ENCODE data around the gene CHADL. TPM values are rescaled to one million over a fixed set of nuclear protein-coding genes. Genes with fewer than 3 reads are reported as not detected.

CHADL gene, protein sequence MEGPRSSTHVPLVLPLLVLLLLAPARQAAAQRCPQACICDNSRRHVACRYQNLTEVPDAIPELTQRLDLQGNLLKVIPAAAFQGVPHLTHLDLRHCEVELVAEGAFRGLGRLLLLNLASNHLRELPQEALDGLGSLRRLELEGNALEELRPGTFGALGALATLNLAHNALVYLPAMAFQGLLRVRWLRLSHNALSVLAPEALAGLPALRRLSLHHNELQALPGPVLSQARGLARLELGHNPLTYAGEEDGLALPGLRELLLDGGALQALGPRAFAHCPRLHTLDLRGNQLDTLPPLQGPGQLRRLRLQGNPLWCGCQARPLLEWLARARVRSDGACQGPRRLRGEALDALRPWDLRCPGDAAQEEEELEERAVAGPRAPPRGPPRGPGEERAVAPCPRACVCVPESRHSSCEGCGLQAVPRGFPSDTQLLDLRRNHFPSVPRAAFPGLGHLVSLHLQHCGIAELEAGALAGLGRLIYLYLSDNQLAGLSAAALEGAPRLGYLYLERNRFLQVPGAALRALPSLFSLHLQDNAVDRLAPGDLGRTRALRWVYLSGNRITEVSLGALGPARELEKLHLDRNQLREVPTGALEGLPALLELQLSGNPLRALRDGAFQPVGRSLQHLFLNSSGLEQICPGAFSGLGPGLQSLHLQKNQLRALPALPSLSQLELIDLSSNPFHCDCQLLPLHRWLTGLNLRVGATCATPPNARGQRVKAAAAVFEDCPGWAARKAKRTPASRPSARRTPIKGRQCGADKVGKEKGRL
- total RNA-seq (2014; rRNA removed; shearing (Covaris generic)) = 0.13 and 0.56 TPM in 2 replicates
- 0.54 and 1.1 TPM in 2 replicates for polyA plus RNA-seq (2015; cell fraction: cytosol; rRNA removed)
- 0.27 and 1.1 TPM in 2 replicates for polyA plus RNA-seq (2015; cell fraction: nucleus; rRNA removed)

DNA sequence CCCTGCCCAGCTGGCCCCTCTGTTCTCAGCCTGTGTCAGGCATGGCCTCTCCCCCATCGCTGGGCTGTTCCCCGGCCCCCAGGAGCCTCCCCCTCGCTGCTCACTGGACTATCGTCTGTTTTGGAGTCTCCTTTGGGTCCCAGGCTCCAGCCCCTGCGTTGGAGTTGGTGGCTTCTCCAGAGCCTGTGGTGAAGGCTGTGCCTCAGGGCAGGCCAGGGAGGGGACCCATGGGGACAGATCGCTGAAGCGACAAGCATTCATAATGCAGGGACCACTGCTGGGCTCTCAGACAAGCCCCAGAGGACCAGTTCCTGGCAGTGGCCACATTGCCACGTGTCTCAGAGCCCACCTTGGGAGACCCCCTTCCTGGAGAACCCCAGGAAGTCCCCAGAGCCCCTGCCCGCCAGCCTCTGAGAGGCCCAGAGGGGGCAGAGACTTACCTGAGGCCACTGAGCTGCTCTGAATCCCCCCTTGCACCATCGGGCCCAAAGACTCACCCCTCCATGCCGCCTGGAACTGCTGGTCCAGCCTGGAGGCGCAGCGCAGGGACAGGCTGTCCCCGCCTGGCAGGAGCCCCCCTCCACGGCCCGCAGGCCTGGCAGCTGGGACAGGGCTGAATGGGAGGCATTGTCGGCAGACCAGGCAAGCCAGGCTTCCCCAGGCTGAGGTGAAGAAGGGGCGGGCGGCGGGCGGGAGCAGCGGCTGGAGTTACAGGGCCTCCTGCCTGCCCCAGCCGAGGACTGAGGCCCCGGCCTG is at the start of gene CHADL:
Gene CHADL, minus strand, starts transcription at position 555 of the 756 bp plus-strand sequence. Its CDS starts 50 bp downstream, at position 505.
- in situ Hi-C loops (cut with HindIII; ENCODE audit: low pct_unique_long_range_greater_than_20kb, low sequenced_read_pairs) = no loop called here
- DNase-seq (ENCODE audit: low read depth, low spot score) = peak; percentile 77

DNA sequence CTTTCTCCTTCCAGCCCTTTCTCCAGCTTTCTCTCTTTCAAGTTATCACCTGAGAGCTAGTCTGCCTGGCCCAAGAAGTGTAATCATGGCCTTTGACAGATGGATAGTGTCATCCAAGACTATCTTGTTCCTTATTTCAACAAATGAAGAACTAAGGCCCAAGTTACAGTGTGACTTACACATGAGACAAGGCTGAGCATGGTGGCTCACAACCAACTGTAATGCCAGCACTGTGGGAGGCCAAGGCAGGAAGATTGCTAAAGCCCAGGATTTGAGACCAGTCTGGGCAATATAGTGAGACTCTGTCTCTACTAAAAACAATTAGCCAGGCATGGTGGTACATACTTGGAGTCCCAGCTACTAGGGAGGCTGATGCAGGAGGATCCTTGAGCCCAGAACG is 48.9 kb upstream of the CHADL start:
- in situ Hi-C loops (cut with HindIII; ENCODE audit: low pct_unique_long_range_greater_than_20kb, low sequenced_read_pairs) = no loop called here
- no peak for DNase-seq (ENCODE audit: low read depth, low spot score)

DNA sequence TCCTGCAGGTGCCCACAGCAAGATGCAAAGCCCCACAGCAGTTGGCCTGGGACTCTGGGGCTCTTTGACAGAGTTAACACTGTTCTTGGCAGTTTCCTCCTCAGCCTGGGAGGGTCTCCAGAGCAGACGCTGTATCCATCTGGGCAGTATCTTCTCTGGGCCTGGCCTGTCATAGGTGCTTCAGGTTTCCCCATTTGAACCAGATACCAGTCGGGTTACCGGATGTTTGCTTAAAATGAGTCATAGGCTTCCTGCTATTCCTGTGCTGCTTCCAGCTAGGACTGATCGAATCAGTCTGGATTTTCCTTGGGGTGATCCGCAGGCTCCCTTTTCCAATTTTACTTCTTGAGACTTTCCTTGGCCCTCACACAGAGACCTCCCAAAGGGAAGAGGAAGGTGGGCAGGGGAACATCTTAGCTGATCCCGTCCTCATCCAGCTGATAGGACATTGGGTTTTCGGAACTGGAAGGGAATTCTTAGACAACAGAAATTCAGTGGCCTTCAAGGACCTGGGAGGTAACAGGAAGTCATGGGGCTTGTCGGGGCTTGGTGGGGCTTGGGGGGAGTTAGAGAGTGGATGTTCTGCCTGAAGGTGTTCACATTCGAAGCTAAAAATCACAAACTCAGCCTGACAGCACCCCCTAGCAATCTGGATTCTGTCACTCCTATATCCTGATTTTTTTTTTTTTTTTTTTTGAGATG is 47.7 kb upstream of the CHADL start:
- DNase-seq (ENCODE audit: low read depth, low spot score) = no peak
- in situ Hi-C loops (cut with HindIII; ENCODE audit: low pct_unique_long_range_greater_than_20kb, low sequenced_read_pairs) = no loop called here

DNA sequence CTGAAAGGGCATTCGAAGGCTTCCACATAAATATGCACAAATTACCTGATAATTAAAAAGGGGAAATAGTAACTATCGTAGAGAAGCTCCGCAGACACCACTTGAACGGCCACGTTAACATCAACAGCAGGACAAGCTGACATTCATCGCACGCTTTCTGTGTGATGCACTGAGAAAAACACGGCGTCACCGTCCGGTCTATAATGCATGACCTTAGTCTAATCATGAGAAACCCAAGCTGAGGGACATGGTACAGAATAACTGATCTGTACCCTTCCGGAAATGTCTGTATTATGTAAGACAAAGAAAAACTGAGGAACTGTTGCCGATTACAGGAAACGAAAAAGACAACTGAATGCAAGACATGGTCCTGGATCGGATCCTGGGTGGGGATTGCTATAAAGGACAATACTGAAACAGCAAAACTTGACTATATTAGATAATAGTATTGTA is 45.9 kb upstream of the CHADL start:
- peak; percentile 61 for DNase-seq (ENCODE audit: low read depth, low spot score)
- in situ Hi-C loops (cut with HindIII; ENCODE audit: low pct_unique_long_range_greater_than_20kb, low sequenced_read_pairs) = no loop called here

DNA sequence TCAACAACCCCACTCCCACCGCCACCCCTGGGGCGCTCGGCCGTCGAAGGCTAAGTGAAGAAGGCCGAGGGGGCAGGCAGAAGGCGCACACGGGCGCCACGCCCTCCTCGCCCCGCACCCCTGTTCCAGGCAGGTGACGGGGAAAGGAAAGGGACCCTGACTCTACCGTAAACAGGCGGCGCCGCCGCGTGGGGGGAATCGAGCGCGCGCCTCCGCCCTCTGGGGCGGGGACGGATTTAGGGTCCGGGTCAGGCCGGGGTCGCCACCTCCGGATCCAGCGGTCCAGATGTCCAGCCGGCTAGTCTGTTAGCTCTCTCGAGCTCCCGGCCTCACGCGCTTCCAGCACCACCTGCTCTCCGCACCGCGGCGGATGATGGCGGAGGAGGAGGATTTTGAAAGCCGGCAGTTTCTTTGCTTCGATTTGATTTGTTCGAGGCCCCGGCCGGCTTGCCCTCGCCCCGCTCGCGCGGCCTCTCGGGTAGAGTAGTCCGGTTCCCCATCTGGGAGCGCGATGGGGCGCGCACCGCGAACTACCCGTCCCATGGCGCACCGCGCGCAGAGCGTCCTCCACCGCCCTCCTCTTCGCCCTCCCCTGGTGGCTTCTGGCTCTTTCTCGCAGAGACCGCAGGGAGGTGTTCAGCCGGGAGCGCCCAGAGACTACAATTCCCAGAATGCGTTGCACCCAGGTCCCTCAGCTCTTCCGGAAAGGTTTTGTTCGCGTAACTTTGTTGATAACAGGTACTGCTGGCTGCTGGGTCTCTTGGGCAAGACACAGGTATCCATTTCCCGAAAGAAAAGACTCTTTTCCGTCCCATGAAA is 45.3 kb upstream of the CHADL start, which contains the start of gene RANGAP1:
Gene RANGAP1, minus strand, starts transcription at position 368 of the 819 bp plus-strand sequence. CDS start 5,143 bp downstream, outside the sequence.
- in situ Hi-C loops (cut with HindIII; ENCODE audit: low pct_unique_long_range_greater_than_20kb, low sequenced_read_pairs) = no loop called here
- peak; percentile 99 for DNase-seq (ENCODE audit: low read depth, low spot score)

- DNase-seq (ENCODE audit: low read depth, low spot score) = peak; percentile 49
- in situ Hi-C loops (cut with HindIII; ENCODE audit: low pct_unique_long_range_greater_than_20kb, low sequenced_read_pairs) = no loop called here
These were observed 44.7 kb upstream of the CHADL start for GRCh38 chr22:41285441-41285819.

GRCh38 chr22:41284465-41284864 is 43.7 kb upstream of the CHADL start:
- no peak for DNase-seq (ENCODE audit: low read depth, low spot score)
- in situ Hi-C loops (cut with HindIII; ENCODE audit: low pct_unique_long_range_greater_than_20kb, low sequenced_read_pairs) = no loop called here

DNA sequence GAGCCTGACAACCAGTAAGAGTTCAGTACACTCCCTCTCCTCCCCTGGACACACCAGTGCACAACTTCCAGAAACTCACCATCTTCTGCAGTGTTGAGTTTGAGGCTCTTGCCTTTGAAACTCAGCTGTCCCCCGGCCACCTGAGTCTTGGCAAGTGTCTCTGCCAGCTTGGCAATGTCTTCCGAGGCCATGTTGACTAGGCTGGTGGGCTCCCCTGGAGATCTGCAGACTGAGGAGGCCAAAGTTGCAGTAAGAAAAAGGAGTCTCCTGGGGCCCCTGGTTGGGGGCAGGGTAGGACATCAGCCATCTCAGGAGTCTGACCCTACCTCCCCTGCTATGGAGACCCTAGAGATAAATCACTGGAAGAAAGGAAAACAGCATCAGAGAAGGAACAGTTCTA is 40.1 kb upstream of the CHADL start:
- in situ Hi-C loops (cut with HindIII; ENCODE audit: low pct_unique_long_range_greater_than_20kb, low sequenced_read_pairs) = no loop called here
- DNase-seq (ENCODE audit: low read depth, low spot score) = no peak

GRCh38 chr22:41280065-41280464 is 39.3 kb upstream of the CHADL start:
- in situ Hi-C loops (cut with HindIII; ENCODE audit: low pct_unique_long_range_greater_than_20kb, low sequenced_read_pairs) = no loop called here

DNA sequence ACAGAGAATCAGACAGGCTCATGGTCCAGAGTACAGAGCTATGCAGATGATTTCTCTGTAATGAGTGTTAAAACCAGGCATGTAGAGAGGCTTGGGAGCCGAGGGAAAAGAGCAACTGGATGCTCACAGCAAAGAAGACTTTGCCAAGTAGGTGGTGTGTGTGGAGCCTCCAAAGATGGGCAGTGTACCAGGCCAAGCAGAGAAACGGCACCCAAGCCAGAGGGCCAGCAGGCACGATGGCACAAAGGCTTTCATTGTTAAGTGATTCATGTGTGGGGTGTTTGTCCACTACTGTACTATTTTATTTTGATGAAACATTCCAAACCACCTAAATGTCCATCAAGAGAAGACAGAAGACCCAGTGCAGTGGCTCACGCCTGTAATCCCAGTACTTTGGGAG is 34.1 kb upstream of the CHADL start:
- peak; percentile 55 for DNase-seq (ENCODE audit: low read depth, low spot score)
- in situ Hi-C loops (cut with HindIII; ENCODE audit: low pct_unique_long_range_greater_than_20kb, low sequenced_read_pairs) = no loop called here

More at GRCh38 chr22:41280065-41280464, 39.3 kb upstream of the CHADL start:
- no peak for DNase-seq (ENCODE audit: low read depth, low spot score)

GRCh38 chr22:41273128-41273527 is 32.4 kb upstream of the CHADL start:
- in situ Hi-C loops (cut with HindIII; ENCODE audit: low pct_unique_long_range_greater_than_20kb, low sequenced_read_pairs) = no loop called here
- DNase-seq (ENCODE audit: low read depth, low spot score) = no peak

GRCh38 chr22:41271787-41272186 is 31.1 kb upstream of the CHADL start:
- in situ Hi-C loops (cut with HindIII; ENCODE audit: low pct_unique_long_range_greater_than_20kb, low sequenced_read_pairs) = no loop called here
- no peak for DNase-seq (ENCODE audit: low read depth, low spot score)

DNA sequence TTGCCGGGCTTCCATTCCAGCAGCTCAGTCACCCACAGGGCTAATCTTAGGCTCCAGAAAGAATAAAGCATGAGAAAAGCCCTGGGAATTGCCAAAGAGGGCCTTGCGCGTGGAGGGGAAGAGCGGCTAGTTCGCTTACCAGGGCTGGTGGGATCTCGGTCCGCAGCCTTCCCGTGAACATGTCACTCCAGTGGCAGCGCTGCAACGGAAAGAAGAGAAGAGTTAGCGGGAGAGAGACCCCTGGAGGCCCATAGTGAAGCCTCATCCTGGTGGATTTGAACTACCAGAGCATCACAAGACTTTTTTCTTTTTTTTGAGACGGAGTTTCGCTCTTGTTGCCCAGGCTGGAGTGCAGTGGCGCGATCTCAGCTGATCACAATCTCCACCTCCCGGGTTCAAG is 27.2 kb upstream of the CHADL start:
- no peak for DNase-seq (ENCODE audit: low read depth, low spot score)
- in situ Hi-C loops (cut with HindIII; ENCODE audit: low pct_unique_long_range_greater_than_20kb, low sequenced_read_pairs) = no loop called here

DNA sequence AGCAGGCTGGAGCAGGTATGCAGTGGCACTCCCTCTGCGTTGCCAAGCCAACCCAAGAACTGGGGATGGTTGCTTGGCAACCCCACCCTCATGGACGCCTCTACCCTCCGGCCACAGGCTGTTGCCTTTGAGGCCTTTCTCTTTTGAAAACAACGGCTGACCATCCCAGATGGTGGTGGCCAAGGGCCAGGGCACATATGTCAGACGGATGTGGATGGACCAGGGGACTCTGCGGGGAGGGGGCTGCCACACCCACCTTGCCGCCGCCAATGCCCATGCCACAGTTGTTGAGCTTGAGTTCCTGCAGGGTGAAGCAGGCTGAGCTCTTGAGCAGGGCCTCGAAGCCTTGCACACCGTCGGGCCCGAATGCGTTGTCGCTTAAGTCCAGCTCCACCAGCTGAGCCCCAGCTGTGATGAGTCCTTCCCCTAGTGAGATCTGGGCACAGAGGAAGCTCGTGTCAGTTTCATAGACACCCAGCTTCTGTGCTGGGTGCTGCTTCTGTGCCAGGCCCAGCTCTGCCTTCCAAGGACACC is 23.7 kb upstream of the CHADL start:
- in situ Hi-C loops (cut with HindIII; ENCODE audit: low pct_unique_long_range_greater_than_20kb, low sequenced_read_pairs) = no loop called here
- DNase-seq (ENCODE audit: low read depth, low spot score) = no peak

GRCh38 chr22:41263704-41264103 is 23.0 kb upstream of the CHADL start:
- no peak for DNase-seq (ENCODE audit: low read depth, low spot score)
- in situ Hi-C loops (cut with HindIII; ENCODE audit: low pct_unique_long_range_greater_than_20kb, low sequenced_read_pairs) = no loop called here

- in situ Hi-C loops (cut with HindIII; ENCODE audit: low pct_unique_long_range_greater_than_20kb, low sequenced_read_pairs) = no loop called here
- DNase-seq (ENCODE audit: low read depth, low spot score) = no peak
These were observed 21.6 kb upstream of the CHADL start for GRCh38 chr22:41262250-41262765.

Measured in SK-MEL-5 (cell line).